GM23338 (cell line): ENCODE data around the gene TIMM44.

ENCODE experiments used
- EZH2 ChIP-seq: fragments of 200-600 bp; sonication (generic); IDR thresholded peaks from one replicate; pipeline ENCODE4 v1.8.0; 2017; ENCODE audit warnings: antibody characterized with exemption, mild to moderate bottlenecking, low read depth; ENCODE audit not compliant: unreplicated experiment
- TF ChIP-seq, protein P1 (sequence below), 2 experiments: fragments of 200-600 bp in 1 of 2; sonication (generic) in 1 of 2; conservative IDR thresholded peaks; 2 replicates each; pipeline versions ENCODE4 v1.5.1 to v1.6.1; 2016 to 2017; ENCODE audit warnings: antibody characterized with exemption in 2 of 2, low read depth in 2 of 2, mild to moderate bottlenecking in 2 of 2, moderate library complexity in 1 of 2

GRCh38 chr19:7992575-7992974 lies 49.1 kb upstream of the TIMM44 start:
- TF ChIP-seq, protein P1, sequence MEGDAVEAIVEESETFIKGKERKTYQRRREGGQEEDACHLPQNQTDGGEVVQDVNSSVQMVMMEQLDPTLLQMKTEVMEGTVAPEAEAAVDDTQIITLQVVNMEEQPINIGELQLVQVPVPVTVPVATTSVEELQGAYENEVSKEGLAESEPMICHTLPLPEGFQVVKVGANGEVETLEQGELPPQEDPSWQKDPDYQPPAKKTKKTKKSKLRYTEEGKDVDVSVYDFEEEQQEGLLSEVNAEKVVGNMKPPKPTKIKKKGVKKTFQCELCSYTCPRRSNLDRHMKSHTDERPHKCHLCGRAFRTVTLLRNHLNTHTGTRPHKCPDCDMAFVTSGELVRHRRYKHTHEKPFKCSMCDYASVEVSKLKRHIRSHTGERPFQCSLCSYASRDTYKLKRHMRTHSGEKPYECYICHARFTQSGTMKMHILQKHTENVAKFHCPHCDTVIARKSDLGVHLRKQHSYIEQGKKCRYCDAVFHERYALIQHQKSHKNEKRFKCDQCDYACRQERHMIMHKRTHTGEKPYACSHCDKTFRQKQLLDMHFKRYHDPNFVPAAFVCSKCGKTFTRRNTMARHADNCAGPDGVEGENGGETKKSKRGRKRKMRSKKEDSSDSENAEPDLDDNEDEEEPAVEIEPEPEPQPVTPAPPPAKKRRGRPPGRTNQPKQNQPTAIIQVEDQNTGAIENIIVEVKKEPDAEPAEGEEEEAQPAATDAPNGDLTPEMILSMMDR (conservative IDR thresholded peaks at IDR 0.05; ENCODE audit: low read depth in 2 of 2), result no peak
- no peak for TF ChIP-seq EZH2
